GM12878 (cell line): ENCODE measurements around the gene STON2. TPM values are rescaled to one million over a fixed set of nuclear protein-coding genes. Genes with fewer than 3 reads are reported as not detected.

Experiments
- ATAC-seq: fragments of 200-7000 bp; cut with Tn5 transposase; 3 replicates; pipeline ENCODE4 v1.9.1; 2020; ENCODE audit warnings: mild to moderate bottlenecking, moderate library complexity
- BruUV-seq: library from RNA; stranded (reverse); fragments of 400-500 nt; replicated peaks from 2 replicates; lab custom pipeline; 2021; lab: Mats Ljungman, UMichigan
- CTCF ChIA-PET: fragments of 300-600 bp; sonication (Branson Sonifier 250); formaldehyde crosslinking; extraction: SDS; loops from one replicate; lab custom pipeline; 2021; ENCODE audit warnings: inconsistent platforms; lab: Yijun Ruan, JAX
- POLR2A ChIA-PET: fragments of 350-600 bp; formaldehyde crosslinking; extraction: SDS; loops from one replicate; lab custom pipeline; 2021; ENCODE audit warnings: inconsistent platforms; lab: Charles Lee
- RAD21 ChIA-PET: fragments of 300-600 bp; sonication (Branson Sonifier 250); formaldehyde crosslinking; loops from one replicate; lab custom pipeline; 2023; ENCODE audit warnings: antibody characterized with exemption; ENCODE audit not compliant: unreplicated experiment; lab: Charles Lee
- SMC1A ChIA-PET: fragments of 300-600 bp; sonication (Branson Sonifier 250); formaldehyde crosslinking; loops from one replicate; lab custom pipeline; 2023; ENCODE audit not compliant: unreplicated experiment, uncharacterized antibody; lab: Charles Lee
- DNase-seq: peaks from one replicate; pipeline ENCODE4 v3.0.0-alpha.2; 2011; ENCODE audit warnings: low read depth, low spot score
- FAIRE-seq: peaks from 3 replicates; lab custom pipeline; 2011; peaks lifted over from hg19 to GRCh38; lab: Jason Lieb, UNC
- H2AFZ ChIP-seq: 2 replicates; pipeline ENCODE4 v1.6.0; 2011; ENCODE audit warnings: low read depth, low read length, control low read depth; ENCODE audit not compliant: control insufficient read depth
- H3K27ac ChIP-seq: 2 replicates; pipeline ENCODE4 v1.5.1; 2011; ENCODE audit warnings: control low read depth; ENCODE audit not compliant: control insufficient read depth, insufficient read depth
- H3K27me3 ChIP-seq, 2 experiments: replicated peaks in 1 of 2; 2 replicates each; pipeline versions ENCODE4 v1.6.0 to v1.6.1; 2011; ENCODE audit warnings: low read length in 1 of 2; ENCODE audit not compliant: control insufficient read depth in 2 of 2, insufficient read depth in 2 of 2
- H3K36me3 ChIP-seq, 2 experiments: 2 replicates each; pipeline ENCODE4 v1.5.1; 2011; ENCODE audit warnings: low read length in 1 of 2; ENCODE audit not compliant: control insufficient read depth in 2 of 2, insufficient read depth in 2 of 2
- H3K4me1 ChIP-seq: 2 replicates; pipeline ENCODE4 v1.6.1; 2011; ENCODE audit warnings: mild to moderate bottlenecking, low read length, moderate library complexity, mixed read lengths; ENCODE audit not compliant: control insufficient read depth, insufficient read depth
- H3K4me2 ChIP-seq: 2 replicates; pipeline ENCODE4 v1.6.0; 2011; ENCODE audit warnings: control low read depth; ENCODE audit not compliant: control insufficient read depth, insufficient read depth
- H3K4me3 ChIP-seq: fragments of 200-600 bp; sonication (generic); 2 replicates; pipeline ENCODE4 v1.5.1; 2016
- H3K79me2 ChIP-seq: 2 replicates; pipeline ENCODE4 v1.6.0; 2011; ENCODE audit warnings: low read length; ENCODE audit not compliant: control insufficient read depth, insufficient read depth
- H3K9ac ChIP-seq: 2 replicates; pipeline ENCODE4 v1.8.0; 2011; ENCODE audit warnings: low read length, control low read depth, mixed read lengths; ENCODE audit not compliant: control insufficient read depth, insufficient read depth
- H3K9me3 ChIP-seq: replicated peaks from 3 replicates; pipeline ENCODE4 v1.5.1; 2011; ENCODE audit warnings: mild to moderate bottlenecking, low read length; ENCODE audit not compliant: control insufficient read depth, insufficient read depth
- H4K20me1 ChIP-seq: 2 replicates; pipeline ENCODE4 v1.6.0; 2011; ENCODE audit not compliant: control insufficient read depth, insufficient read depth
- ASH2L ChIP-seq: fragments of 300-600, 200-600 bp; sonication (generic); IDR thresholded peaks from 2 replicates; pipeline ENCODE4 v1.6.1; 2017; ENCODE audit warnings: low read depth, mild to moderate bottlenecking, borderline replicate concordance
- HSF1 ChIP-seq: fragments of 150-350 bp; IDR thresholded peaks from 2 replicates; pipeline ENCODE4 v1.6.1; 2014; ENCODE audit warnings: mild to moderate bottlenecking, low read depth, low read length
- IRF3 ChIP-seq: fragments of 450-650 bp; IDR thresholded peaks from 2 replicates; pipeline ENCODE4 v1.6.1; 2014; ENCODE audit warnings: mild to moderate bottlenecking
- MTA3 ChIP-seq: IDR thresholded peaks from 2 replicates; pipeline ENCODE4 v1.6.1; 2012; ENCODE audit warnings: low read length, inconsistent platforms, borderline replicate concordance
- MYB ChIP-seq: fragments of 150-350 bp; IDR thresholded peaks from 2 replicates; pipeline ENCODE4 v1.6.1; 2014; ENCODE audit warnings: mild to moderate bottlenecking, low read depth, low read length, borderline replicate concordance
- MYC ChIP-seq: IDR thresholded peaks from 2 replicates; pipeline ENCODE4 v1.6.1; 2011; ENCODE audit warnings: mild to moderate bottlenecking, low read length, moderate library complexity, inconsistent platforms; ENCODE audit not compliant: insufficient read depth, insufficient replicate concordance, insufficient read length, severe bottlenecking
- RAD21 ChIP-seq: IDR thresholded peaks from 2 replicates; pipeline ENCODE4 v1.6.1; 2011; ENCODE audit warnings: mild to moderate bottlenecking, low read depth, low read length, moderate library complexity; ENCODE audit not compliant: insufficient read depth
- RBBP5 ChIP-seq: fragments of 200-600 bp; sonication (generic); conservative IDR thresholded peaks from 2 replicates; pipeline ENCODE4 v1.6.1; 2016
- SKIL ChIP-seq: fragments of 450-650 bp; IDR thresholded peaks from 2 replicates; pipeline ENCODE4 v1.6.1; 2017; ENCODE audit warnings: mild to moderate bottlenecking, low read depth, inconsistent platforms; ENCODE audit not compliant: poor library complexity, severe bottlenecking
- USF2 ChIP-seq: IDR thresholded peaks from 2 replicates; pipeline ENCODE4 v1.6.1; 2011; ENCODE audit warnings: low read depth, low read length, improper control_type of control experiment, borderline replicate concordance
- YY1 ChIP-seq: IDR thresholded peaks from 2 replicates; pipeline ENCODE4 v1.6.1; 2011; ENCODE audit warnings: low read depth, mild to moderate bottlenecking, low read length
- ZNF622 ChIP-seq: fragments of 450-650 bp; IDR thresholded peaks from 2 replicates; pipeline ENCODE4 v1.6.1; 2017; ENCODE audit warnings: mild to moderate bottlenecking, inconsistent platforms
- WGBS: methylation state at CpG from one replicate; pipeline ENCODE4 v1.1.6; 2016; ENCODE audit warnings: low lambda C conversion rate; ENCODE audit not compliant: insufficient replicate concordance, insufficient coverage; ENCODE audit errors: missing lambda C conversion rate; 5-methylcytosine and 5-hydroxymethylcytosine counted together
- in situ Hi-C: fragments of 300-500 bp; cut with MboI; formaldehyde crosslinking; loops from 9 replicates; pipeline ENCODE4 v1.14.3; 2018; ENCODE audit warnings: mixed read lengths
- intact Hi-C: fragments of 100-400 bp; cut with micrococcal nuclease; formaldehyde crosslinking; loops from one replicate; pipeline ENCODE4 v1.14.2; 2022; ENCODE audit not compliant: unreplicated experiment
- polyA plus RNA-seq, 11 experiments: library from polyadenylated mRNA; depleted of rRNA in 4 of 11; unstranded in 6 of 11; stranded (reverse) in 5 of 11; fragments of >200 nt; fragmentation: Nextera tagmentation in 4 of 11; fragmentation: Illumina TruSeq in 1 of 11; extraction: Ambion mirVana in 4 of 11; extraction: Trizol in 1 of 11; gene quantifications; 1 replicate in 1 of 11; 2 replicates in 10 of 11; pipeline versions ENCODE4 v1.2.1 to v1.2.3, GENCODE V29; 2011 to 2016; ENCODE audit warnings: inconsistent platforms in 2 of 11, missing spikeins in 2 of 11, low read depth in 1 of 11
- total RNA-seq, 4 experiments: library from RNA; depleted of rRNA in 3 of 4; stranded (reverse); fragments of >200 nt in 3 of 4; fragmentation: Illumina TruSeq in 1 of 4; extraction: Trizol in 1 of 4; gene quantifications; 2 replicates each; pipeline versions ENCODE4 v1.2.1 to v1.2.3, GENCODE V29; 2013 to 2021

The STON2 gene
- total and polyA plus RNA-seq, 10 of the 15 experiments (the other 5 are each of a cell fraction or from before 2014, with no cell fraction given), result 0.03 to 0.13 (median 0.03) TPM; not detected in 7

GRCh38 chr14:81311141-81311540 is 89.0 kb downstream of the STON2 start:
- no peak for FAIRE-seq
- POLR2A ChIA-PET, result no interaction called here

More at GRCh38 chr14:81311141-81311540, 89.0 kb downstream of the STON2 start:
- Histone ChIP-seq H3K36me3 (no peaks in the 10 kb centered on the region), H3K4me1 (no peaks in the 10 kb centered on the region), H3K4me3 (no peak overlapping the region), H4K20me1 (no peaks in the 10 kb centered on the region), H2AFZ (no peak overlapping the region), H3K9ac (no peak overlapping the region), H3K4me2 (no peak overlapping the region), H3K27ac (no peak overlapping the region), H3K9me3 (no peaks in the 10 kb centered on the region), H3K27me3 (no peaks in the 10 kb centered on the region; a peak in 2 of 4 replicates), H3K79me2 (no peaks in the 10 kb centered on the region)
- 19% methylated on average over 3 of the region's 3 CpGs for WGBS
- no TSS peak for BruUV-seq
- TF ChIP-seq RAD21, result no peak
- no peak for TF ChIP-seq RBBP5
- no peak for TF ChIP-seq MYC
- no peak for TF ChIP-seq IRF3
- TF ChIP-seq MYB, result no peak
- TF ChIP-seq USF2, result no peak
- no peak for TF ChIP-seq MTA3
- no peak for TF ChIP-seq YY1
- TF ChIP-seq ASH2L, result no peak
- no peak for TF ChIP-seq SKIL
- no peak for TF ChIP-seq ZNF622
- no peak for TF ChIP-seq HSF1
- CTCF ChIA-PET, result interaction anchor here (0.6 kb wide), 1 partner anchor 124 kb away, joined by 3 read pairs; no protein-coding TSS in a partner anchor
- RAD21 ChIA-PET, result no interaction called here
- in situ Hi-C loops, result no loop called here
- SMC1A ChIA-PET, result no interaction called here
- intact Hi-C loops, result no loop called here
- no peak for ATAC-seq
- DNase-seq, result no peak
